PFSK-1 (cell line): ENCODE results near the gene CFAP97D2.

Experiments
- POLR2AphosphoS5 ChIP-seq: IDR thresholded peaks from 2 replicates; pipeline ENCODE4 v1.6.1; 2012; ENCODE audit warnings: low read depth, mild to moderate bottlenecking, control low read depth, low read length, moderate library complexity
- REST ChIP-seq, 2 experiments: IDR thresholded peaks; 2 replicates each; pipeline versions ENCODE4 v1.6.1 to v1.8.0; 2011 to 2012; ENCODE audit warnings: low read depth in 2 of 2, low read length in 2 of 2, control low read depth in 1 of 2, inconsistent platforms in 1 of 2, mild to moderate bottlenecking in 1 of 2, moderate library complexity in 1 of 2; ENCODE audit not compliant: insufficient read depth in 1 of 2
- TAF1 ChIP-seq: IDR thresholded peaks from 2 replicates; pipeline ENCODE4 v1.6.1; 2012; ENCODE audit warnings: low read length, control low read depth, borderline replicate concordance; ENCODE audit not compliant: insufficient read depth

- TF ChIP-seq REST (IDR thresholded peaks at IDR 0.05; ENCODE audit: insufficient read depth in 1 of 2, low read depth in 2 of 2, low read length in 2 of 2) = no peak
- no peak for TF ChIP-seq TAF1
- no peak for TF ChIP-seq POLR2AphosphoS5
Measured at GRCh38 chr13:114213980-114214379, 34.9 kb downstream of the CFAP97D2 start.
